SK-N-SH (cell line): ENCODE results near the gene MAEA. TPM values are rescaled to one million over a fixed set of nuclear protein-coding genes. Genes with fewer than 3 reads are reported as not detected.

Source experiments
- CTCF ChIA-PET: fragments of 300-600, 350-600 bp; formaldehyde crosslinking; extraction: SDS; loops from one replicate; lab custom pipeline; 2021; lab: Yijun Ruan, JAX
- POLR2A ChIA-PET: fragments of 350-600 bp; sonication (Branson Sonifier 250); formaldehyde crosslinking; extraction: SDS; loops from one replicate; lab custom pipeline; 2020; ENCODE audit warnings: antibody characterized with exemption, inconsistent platforms; lab: Yijun Ruan, JAX
- DNase-seq: peaks from one replicate; pipeline ENCODE4 v3.0.0; 2012
- H2AFZ ChIP-seq: fragments of 200-600 bp; sonication (generic); 2 replicates; pipeline ENCODE4 v1.8.1; 2016; ENCODE audit warnings: antibody characterized with exemption, mild to moderate bottlenecking, low read depth
- H3F3A ChIP-seq: fragments of 200-600 bp; sonication (generic); replicated peaks from 2 replicates; pipeline ENCODE3; 2016; ENCODE audit warnings: antibody characterized with exemption, mild to moderate bottlenecking; ENCODE audit not compliant: insufficient read depth
- H3K27ac ChIP-seq, 2 experiments: fragments of 200-500 bp in 1 of 2; fragments of 200-600 bp in 1 of 2; sonication (Bioruptor generic) in 1 of 2; sonication (generic), shearing (Covaris generic) in 1 of 2; 2 replicates each; pipeline versions ENCODE4 v1.5.1 to v1.6.1; 2014 to 2016; ENCODE audit warnings: low read depth in 2 of 2, inconsistent platforms in 1 of 2, low read length in 1 of 2, mild to moderate bottlenecking in 1 of 2, mixed read lengths in 1 of 2
- H3K27me3 ChIP-seq: fragments of 200-600 bp; sonication (generic), shearing (Covaris generic); 2 replicates; pipeline ENCODE4 v1.6.1; 2016; ENCODE audit warnings: mixed run types; ENCODE audit not compliant: insufficient read depth
- H3K36me3 ChIP-seq, 2 experiments: fragments of 200-500 bp in 1 of 2; fragments of 200-600 bp in 1 of 2; sonication (Bioruptor generic) in 1 of 2; sonication (generic) in 1 of 2; replicated peaks in 1 of 2; 2 replicates each; pipeline versions ENCODE3 to v1.5.1; 2014 to 2016; ENCODE audit warnings: low read length in 1 of 2, mild to moderate bottlenecking in 1 of 2; ENCODE audit not compliant: insufficient read depth in 2 of 2, control insufficient read depth in 1 of 2
- H3K4me1 ChIP-seq, 2 experiments: fragments of 200-500 bp in 1 of 2; fragments of 200-600 bp in 1 of 2; sonication (Bioruptor generic) in 1 of 2; sonication (generic), shearing (Covaris generic) in 1 of 2; 2 replicates each; pipeline versions ENCODE4 v1.5.1 to v1.6.1; 2014 to 2016; ENCODE audit warnings: low read depth in 1 of 2, low read length in 1 of 2, mixed run types in 1 of 2; ENCODE audit not compliant: insufficient read depth in 2 of 2, control insufficient read depth in 1 of 2
- H3K4me2 ChIP-seq: fragments of 200-600 bp; sonication (generic), shearing (Covaris generic); 2 replicates; pipeline ENCODE4 v1.6.1; 2017; ENCODE audit warnings: mixed run types
- H3K4me3 ChIP-seq, 2 experiments: fragments of 200-500 bp in 1 of 2; fragments of 200-600 bp in 1 of 2; sonication (Bioruptor generic) in 1 of 2; sonication (generic), shearing (Covaris generic) in 1 of 2; 2 replicates each; pipeline versions ENCODE4 v1.5.1 to v1.8.1; 2014 to 2016; ENCODE audit warnings: low read depth in 2 of 2, inconsistent platforms in 1 of 2, low read length in 1 of 2, mild to moderate bottlenecking in 1 of 2, mixed read lengths in 1 of 2, moderate library complexity in 1 of 2
- H3K79me2 ChIP-seq: fragments of 200-600 bp; sonication (generic); 2 replicates; pipeline ENCODE4 v1.8.1; 2017; ENCODE audit warnings: mild to moderate bottlenecking; ENCODE audit not compliant: insufficient read depth
- H3K9ac ChIP-seq: fragments of 200-600 bp; sonication (generic); 2 replicates; pipeline ENCODE4 v1.6.1; 2017; ENCODE audit warnings: mixed run types
- H3K9me2 ChIP-seq: fragments of 200-600 bp; sonication (generic); 2 replicates; pipeline ENCODE4 v1.6.1; 2017; ENCODE audit warnings: mixed run types
- H3K9me3 ChIP-seq: fragments of 200-600 bp; sonication (generic); 2 replicates; pipeline ENCODE4 v1.6.1; 2017; ENCODE audit warnings: mixed run types, mild to moderate bottlenecking, moderate library complexity
- H4K20me1 ChIP-seq: fragments of 200-600 bp; sonication (generic); 2 replicates; pipeline ENCODE4 v1.6.1; 2017; ENCODE audit warnings: mild to moderate bottlenecking, mixed run types; ENCODE audit not compliant: insufficient read depth
- CHD2 ChIP-seq: fragments of 150-350 bp; IDR thresholded peaks from 2 replicates; pipeline ENCODE4 v1.6.1; 2018; ENCODE audit warnings: low read length; ENCODE audit not compliant: partially characterized antibody
- ELF1 ChIP-seq: IDR thresholded peaks from 2 replicates; pipeline ENCODE4 v1.4.0; 2012
- FOXM1 ChIP-seq: IDR thresholded peaks from 2 replicates; pipeline ENCODE4 v1.4.0; 2012; ENCODE audit warnings: low read depth, mild to moderate bottlenecking
- MEF2A ChIP-seq: IDR thresholded peaks from 2 replicates; pipeline ENCODE4 v1.4.0; 2012; ENCODE audit warnings: low read depth, borderline replicate concordance
- MXI1 ChIP-seq: IDR thresholded peaks from 2 replicates; pipeline ENCODE4 v1.6.1; 2012; ENCODE audit warnings: mild to moderate bottlenecking, low read depth, low read length, improper control_type of control experiment
- RAD21 ChIP-seq: IDR thresholded peaks from 2 replicates; pipeline ENCODE4 v1.6.1; 2012; ENCODE audit warnings: mild to moderate bottlenecking, low read length
- RXRA ChIP-seq: IDR thresholded peaks from 2 replicates; pipeline ENCODE4 v1.4.0; 2012; ENCODE audit warnings: low read depth, mild to moderate bottlenecking, borderline replicate concordance
- SMC3 ChIP-seq: IDR thresholded peaks from 2 replicates; pipeline ENCODE4 v1.6.1; 2012; ENCODE audit warnings: low read depth, low read length, improper control_type of control experiment
- TAF1 ChIP-seq: IDR thresholded peaks from 2 replicates; pipeline ENCODE4 v1.6.1; 2012; ENCODE audit warnings: low read depth, mild to moderate bottlenecking, low read length, moderate library complexity, borderline replicate concordance
- TCF12 ChIP-seq: IDR thresholded peaks from 2 replicates; pipeline ENCODE4 v1.4.0; 2012
- TEAD4 ChIP-seq: IDR thresholded peaks from 2 replicates; pipeline ENCODE4 v1.4.0; 2012; ENCODE audit warnings: mild to moderate bottlenecking, borderline replicate concordance; ENCODE audit not compliant: insufficient read depth
- YY1 ChIP-seq: IDR thresholded peaks from 2 replicates; pipeline ENCODE4 v1.4.0; 2012; ENCODE audit warnings: low read depth, mild to moderate bottlenecking
- WGBS: methylation state at CpG from one replicate; pipeline ENCODE4 v1.1.6; 2017; ENCODE audit warnings: low lambda C conversion rate; 5-methylcytosine and 5-hydroxymethylcytosine counted together
- polyA plus RNA-seq, 3 experiments: library from polyadenylated mRNA; depleted of rRNA; stranded (reverse); fragments of >200 nt; gene quantifications; 2 replicates each; pipeline ENCODE4 v1.2.3, GENCODE V29; 2012
- TF ChIP-seq, protein P1 (sequence below): IDR thresholded peaks from 2 replicates; pipeline ENCODE4; 2012
- TF ChIP-seq, protein P2 (sequence below): IDR thresholded peaks from 2 replicates; pipeline ENCODE4 v1.4.0; 2012; ENCODE audit warnings: low read depth, borderline replicate concordance

Gene MAEA
- polyA plus RNA-seq, 1 of the 3 experiments (the other 2 are of a cell fraction): 128 TPM

DNA sequence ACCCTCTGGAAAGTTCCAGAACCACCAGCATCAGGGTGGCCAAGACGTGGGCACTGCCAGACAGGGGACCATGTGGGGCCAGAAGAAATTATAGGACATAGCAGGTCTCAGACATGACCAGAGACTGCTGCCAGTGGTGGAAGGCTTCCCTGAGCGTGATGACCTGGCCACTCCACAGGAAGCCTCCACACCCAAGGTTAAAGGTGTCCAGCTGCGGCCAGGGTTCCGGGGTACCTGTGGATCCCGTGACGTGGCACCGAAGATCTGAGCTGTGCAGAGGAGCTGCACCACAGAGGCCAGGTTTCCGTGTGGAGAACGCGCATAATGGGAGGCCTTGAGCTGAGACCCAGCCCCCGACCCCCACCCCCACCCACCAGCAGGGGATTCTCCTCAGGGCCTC, 24.3 kb upstream of the MAEA start (continued):
- no peak for TF ChIP-seq RAD21
- no peak for TF ChIP-seq RXRA
- no peak for TF ChIP-seq TAF1
- TF ChIP-seq, all 33 proteins: peak for 0

- CTCF ChIA-PET: interaction anchor here (0.9 to 2.8 kb wide), 15 partner anchors 9 to 164 kb away, joined by 3 to 27 read pairs (median 5); no protein-coding TSS in a partner anchor
- 73% methylated on average over 9 of the region's 9 CpGs for WGBS
Observed at GRCh38 chr4:1266881-1267763, 22.6 kb upstream of the MAEA start.

More at GRCh38 chr4:1266881-1267763, 22.6 kb upstream of the MAEA start:
- no peaks in the 10 kb centered on the region for H3K27me3 ChIP-seq
- no peak overlapping the region for H3K27ac ChIP-seq
- TF ChIP-seq ELF1: no peak
- TF ChIP-seq RAD21: no peak
- no peak for TF ChIP-seq TCF12
- TF ChIP-seq MXI1: no peak
- no peak for TF ChIP-seq MEF2A
- TF ChIP-seq, protein P1, sequence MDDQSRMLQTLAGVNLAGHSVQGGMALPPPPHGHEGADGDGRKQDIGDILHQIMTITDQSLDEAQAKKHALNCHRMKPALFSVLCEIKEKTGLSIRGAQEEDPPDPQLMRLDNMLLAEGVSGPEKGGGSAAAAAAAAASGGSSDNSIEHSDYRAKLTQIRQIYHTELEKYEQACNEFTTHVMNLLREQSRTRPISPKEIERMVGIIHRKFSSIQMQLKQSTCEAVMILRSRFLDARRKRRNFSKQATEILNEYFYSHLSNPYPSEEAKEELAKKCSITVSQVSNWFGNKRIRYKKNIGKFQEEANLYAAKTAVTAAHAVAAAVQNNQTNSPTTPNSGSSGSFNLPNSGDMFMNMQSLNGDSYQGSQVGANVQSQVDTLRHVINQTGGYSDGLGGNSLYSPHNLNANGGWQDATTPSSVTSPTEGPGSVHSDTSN: no peak
- no peak for TF ChIP-seq YY1
- no peak for TF ChIP-seq TEAD4
- TF ChIP-seq FOXM1: no peak
- no peak for TF ChIP-seq SMC3
- TF ChIP-seq, protein P2, sequence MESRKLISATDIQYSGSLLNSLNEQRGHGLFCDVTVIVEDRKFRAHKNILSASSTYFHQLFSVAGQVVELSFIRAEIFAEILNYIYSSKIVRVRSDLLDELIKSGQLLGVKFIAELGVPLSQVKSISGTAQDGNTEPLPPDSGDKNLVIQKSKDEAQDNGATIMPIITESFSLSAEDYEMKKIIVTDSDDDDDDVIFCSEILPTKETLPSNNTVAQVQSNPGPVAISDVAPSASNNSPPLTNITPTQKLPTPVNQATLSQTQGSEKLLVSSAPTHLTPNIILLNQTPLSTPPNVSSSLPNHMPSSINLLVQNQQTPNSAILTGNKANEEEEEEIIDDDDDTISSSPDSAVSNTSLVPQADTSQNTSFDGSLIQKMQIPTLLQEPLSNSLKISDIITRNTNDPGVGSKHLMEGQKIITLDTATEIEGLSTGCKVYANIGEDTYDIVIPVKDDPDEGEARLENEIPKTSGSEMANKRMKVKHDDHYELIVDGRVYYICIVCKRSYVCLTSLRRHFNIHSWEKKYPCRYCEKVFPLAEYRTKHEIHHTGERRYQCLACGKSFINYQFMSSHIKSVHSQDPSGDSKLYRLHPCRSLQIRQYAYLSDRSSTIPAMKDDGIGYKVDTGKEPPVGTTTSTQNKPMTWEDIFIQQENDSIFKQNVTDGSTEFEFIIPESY: no peak
- TF ChIP-seq CHD2: no peak
- POLR2A ChIA-PET: no interaction called here
- no peak overlapping the region for H3K4me2 ChIP-seq
- H4K20me1 ChIP-seq: no peaks in the 10 kb centered on the region
- no peaks in the 10 kb centered on the region for H3K9me2 ChIP-seq
- H3K36me3 ChIP-seq: no peaks in the 10 kb centered on the region
- no peak overlapping the region for H3K4me3 ChIP-seq
- no peaks in the 10 kb centered on the region for H3F3A ChIP-seq
- H3K4me1 ChIP-seq: no peaks in the 10 kb centered on the region
- H2AFZ ChIP-seq: no peak overlapping the region
- H3K79me2 ChIP-seq: no peaks in the 10 kb centered on the region
- H3K9me3 ChIP-seq: peaks cover 5% of the 10 kb centered on the region; the same call in 1 of the 2 replicates
- no peak overlapping the region for H3K9ac ChIP-seq
- DNase-seq: no peak
